GM19438 (cell line): ENCODE measurements around the gene COL13A1.

Experiments used
- ATAC-seq: cut with Tn5 transposase; IDR thresholded peaks from one replicate; pipeline ENCODE4 v1.9.1; 2021; ENCODE audit warnings: low read depth; ENCODE audit not compliant: unreplicated experiment

The COL13A1 gene

GRCh38 chr10:69936091-69936490, 134.4 kb downstream of the COL13A1 start:
- no peak for ATAC-seq

- no peak for ATAC-seq
Measured at GRCh38 chr10:69938541-69938991, 136.9 kb downstream of the COL13A1 start.

- ATAC-seq, result no peak
Measured at GRCh38 chr10:69939061-69939460, 137.4 kb downstream of the COL13A1 start.

- no peak for ATAC-seq
Measured at GRCh38 chr10:69939481-69939880, 137.8 kb downstream of the COL13A1 start.

- no peak for ATAC-seq
Measured at GRCh38 chr10:69941730-69942129, 140.0 kb downstream of the COL13A1 start.

- ATAC-seq, result no peak
Measured at GRCh38 chr10:69943292-69943820, 141.7 kb downstream of the COL13A1 start.

GRCh38 chr10:69944761-69945160, 143.1 kb downstream of the COL13A1 start:
- ATAC-seq, result no peak

GRCh38 chr10:69948261-69948660, 146.6 kb downstream of the COL13A1 start:
- ATAC-seq, result no peak

GRCh38 chr10:69949770-69950169, 148.1 kb downstream of the COL13A1 start:
- no peak for ATAC-seq

GRCh38 chr10:69951658-69952057, 150.0 kb downstream of the COL13A1 start:
- no peak for ATAC-seq

- no peak for ATAC-seq
Measured at GRCh38 chr10:69952069-69952800, 150.5 kb downstream of the COL13A1 start.

- ATAC-seq, result no peak
Measured at GRCh38 chr10:69952821-69953221, 151.1 kb downstream of the COL13A1 start.

- ATAC-seq, result no peak
Measured at GRCh38 chr10:69953851-69954250, 152.1 kb downstream of the COL13A1 start.

GRCh38 chr10:69955211-69955805, 153.6 kb downstream of the COL13A1 start:
- ATAC-seq, result no peak

GRCh38 chr10:69955897-69956740, 154.4 kb downstream of the COL13A1 start:
- ATAC-seq, result no peak

- ATAC-seq, result no peak
Measured at GRCh38 chr10:69956741-69957230, 155.1 kb downstream of the COL13A1 start.

- no peak for ATAC-seq
Measured at GRCh38 chr10:69957241-69957885, 155.7 kb downstream of the COL13A1 start.

GRCh38 chr10:69957886-69958555, 156.3 kb downstream of the COL13A1 start:
- no peak for ATAC-seq

- ATAC-seq, result no peak
Measured at GRCh38 chr10:69958556-69958902, 156.8 kb downstream of the COL13A1 start.

- ATAC-seq, result no peak
Measured at GRCh38 chr10:69959911-69960310, 158.2 kb downstream of the COL13A1 start.
